BLaER1 (cell line): ENCODE data around the gene SLC6A12.
"Not testable (repeated sequence)": the region's sequence is repeated elsewhere in the genome, so short reads cannot be mapped to it uniquely, and the experiment has no call there.

Source experiments
- H3K27ac ChIP-seq: shearing (Covaris generic); formaldehyde crosslinking; 2 replicates; pipeline ENCODE4 v1.8.1; 2022
- H3K27me3 ChIP-seq: shearing (Covaris generic); formaldehyde crosslinking; 2 replicates; pipeline ENCODE4 v1.8.1; 2022
- H3K36me3 ChIP-seq: shearing (Covaris generic); formaldehyde crosslinking; 2 replicates; pipeline ENCODE4 v1.8.1; 2022
- H3K4me1 ChIP-seq: shearing (Covaris generic); formaldehyde crosslinking; 2 replicates; pipeline ENCODE4 v1.8.1; 2022
- H3K4me2 ChIP-seq: shearing (Covaris generic); formaldehyde crosslinking; 2 replicates; pipeline ENCODE4 v1.8.1; 2022
- H3K4me3 ChIP-seq: shearing (Covaris generic); formaldehyde crosslinking; 2 replicates; pipeline ENCODE4 v1.8.1; 2022
- H3K9ac ChIP-seq: shearing (Covaris generic); formaldehyde crosslinking; 2 replicates; pipeline ENCODE4 v1.8.1; 2022
- H3K9me3 ChIP-seq: shearing (Covaris generic); formaldehyde crosslinking; 2 replicates; pipeline ENCODE4 v1.8.1; 2022
- H4K20me1 ChIP-seq: shearing (Covaris generic); formaldehyde crosslinking; 2 replicates; pipeline ENCODE4 v1.8.1; 2022
- Cebpa-rat ChIP-seq: shearing (Covaris generic); IDR thresholded peaks from 2 replicates; pipeline ENCODE4 v1.8.1; 2022

SLC6A12 gene

GRCh38 chr12:190881-191280 is 23.1 kb downstream of the SLC6A12 start:
- no peak overlapping the region for H3K4me3 ChIP-seq
- TF ChIP-seq Cebpa-rat = no peak
- H3K9ac ChIP-seq = no peak overlapping the region
- no peak overlapping the region for H3K4me2 ChIP-seq
- H3K4me1 ChIP-seq = no peaks in the 10 kb centered on the region
- no peaks in the 10 kb centered on the region for H4K20me1 ChIP-seq
- no peaks in the 10 kb centered on the region for H3K27me3 ChIP-seq
- H3K36me3 ChIP-seq = no peaks in the 10 kb centered on the region
- no peak overlapping the region for H3K27ac ChIP-seq
- peaks cover 10% of the 10 kb centered on the region; the same call in 1 of the 2 replicates for H3K9me3 ChIP-seq

GRCh38 chr12:189622-189962 is 24.4 kb downstream of the SLC6A12 start:
- H3K27ac ChIP-seq = no peak overlapping the region
- no peak for TF ChIP-seq Cebpa-rat
- no peaks in the 10 kb centered on the region for H3K36me3 ChIP-seq
- H3K4me2 ChIP-seq = no peak overlapping the region
- no peaks in the 10 kb centered on the region for H3K27me3 ChIP-seq
- H3K4me3 ChIP-seq = no peak overlapping the region
- H3K9ac ChIP-seq = no peak overlapping the region
- no peaks in the 10 kb centered on the region for H4K20me1 ChIP-seq
- peaks cover 10% of the 10 kb centered on the region; the same call in 1 of the 2 replicates for H3K9me3 ChIP-seq
- no peaks in the 10 kb centered on the region for H3K4me1 ChIP-seq

DNA sequence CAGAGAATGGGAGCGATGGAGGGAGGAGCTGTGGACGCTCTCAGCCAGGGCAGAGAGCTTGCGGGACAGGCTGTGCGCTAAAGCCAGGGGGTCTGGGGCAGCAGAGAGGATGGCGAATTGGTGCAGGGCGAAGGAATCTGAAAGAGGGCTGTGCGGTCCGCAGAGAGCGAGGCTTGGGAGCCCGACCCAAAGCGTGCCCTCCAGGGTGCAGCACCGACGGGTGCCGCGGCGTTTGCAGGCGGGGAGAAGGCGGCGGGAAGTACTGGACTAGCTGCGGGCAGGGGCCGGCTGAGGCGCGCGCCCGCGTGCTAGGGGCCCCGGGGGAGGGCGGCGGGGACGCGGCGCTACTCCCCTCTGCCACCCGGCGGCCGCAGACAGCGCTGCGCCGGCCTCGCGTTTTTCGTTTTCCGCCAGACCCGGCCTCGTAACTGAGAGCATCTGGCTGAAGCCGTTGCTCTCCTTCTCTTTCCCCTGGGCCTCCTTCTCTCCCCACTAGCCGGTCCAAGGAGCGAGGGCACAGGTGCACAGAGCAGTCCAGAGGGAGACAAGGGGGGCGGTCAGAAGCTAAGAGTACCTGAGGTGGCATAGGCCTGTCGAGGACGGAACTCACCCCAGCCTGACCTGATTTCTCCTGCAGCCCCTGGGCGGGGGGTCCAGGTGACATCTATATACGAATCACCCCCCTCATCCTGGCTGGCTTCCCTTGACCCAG is 24.9 kb downstream of the SLC6A12 start:
- Histone ChIP-seq H4K20me1 (no peaks in the 10 kb centered on the region), H3K27me3 (no peaks in the 10 kb centered on the region), H3K9me3 (peaks cover 10% of the 10 kb centered on the region; the same call in 1 of the 2 replicates), H3K9ac (no peak overlapping the region), H3K27ac (no peak overlapping the region), H3K4me3 (no peak overlapping the region), H3K4me2 (peak overlapping the region; percentile 30; the same call in 1 of the 2 replicates), H3K36me3 (no peaks in the 10 kb centered on the region), H3K4me1 (no peaks in the 10 kb centered on the region)
- no peak for TF ChIP-seq Cebpa-rat

- H3K36me3 ChIP-seq, H4K20me1 ChIP-seq, H3K27ac ChIP-seq, H3K4me3 ChIP-seq, H3K9me3 ChIP-seq, H3K4me2 ChIP-seq, H3K9ac ChIP-seq, H3K4me1 ChIP-seq, H3K27me3 ChIP-seq: not testable (repeated sequence)
Observed at GRCh38 chr12:187986-188909, 25.7 kb downstream of the SLC6A12 start.

DNA sequence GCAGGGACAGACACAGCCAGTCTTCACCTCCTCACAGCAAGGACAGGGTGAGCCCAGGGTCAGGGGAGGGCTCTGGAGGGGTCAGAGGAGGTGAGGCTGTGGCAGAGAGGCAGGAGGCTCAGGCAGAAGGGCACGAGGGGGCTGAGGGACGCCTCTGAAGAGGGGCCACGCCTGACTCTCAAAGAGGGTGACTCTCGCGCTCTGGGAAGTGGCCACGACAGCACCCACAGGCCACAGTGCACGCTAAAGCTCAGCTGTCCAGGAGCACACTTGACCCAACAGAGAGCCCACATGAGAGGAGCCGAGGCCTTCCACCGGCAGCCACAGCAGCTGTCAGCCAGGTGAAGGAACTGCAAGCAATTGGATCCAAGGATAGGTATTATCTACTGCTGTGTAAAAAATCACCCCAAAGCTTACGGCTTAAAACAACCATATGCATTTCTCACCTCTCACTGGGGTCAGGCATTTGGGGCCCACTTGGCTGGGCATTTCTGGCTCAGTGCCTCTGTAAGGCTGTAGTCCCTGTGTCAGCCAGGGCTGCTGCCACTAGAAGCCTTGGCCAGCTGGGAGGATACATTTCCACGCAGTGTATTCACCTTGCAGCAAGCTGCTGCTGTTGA is 27.8 kb downstream of the SLC6A12 start:
- no peak overlapping the region for H3K27ac ChIP-seq
- no peak overlapping the region for H3K9ac ChIP-seq
- TF ChIP-seq Cebpa-rat = no peak
- H3K4me1 ChIP-seq = 0 out of 2 replicates have a peak, but pooled peaks cover 8% of the 10 kb centered on the region
- H3K27me3 ChIP-seq = no peaks in the 10 kb centered on the region
- no peaks in the 10 kb centered on the region for H3K36me3 ChIP-seq
- H3K9me3 ChIP-seq = peaks cover 10% of the 10 kb centered on the region; the same call in 1 of the 2 replicates
- H3K4me2 ChIP-seq = no peak overlapping the region
- H4K20me1 ChIP-seq = no peaks in the 10 kb centered on the region
- H3K4me3 ChIP-seq = no peak overlapping the region

DNA sequence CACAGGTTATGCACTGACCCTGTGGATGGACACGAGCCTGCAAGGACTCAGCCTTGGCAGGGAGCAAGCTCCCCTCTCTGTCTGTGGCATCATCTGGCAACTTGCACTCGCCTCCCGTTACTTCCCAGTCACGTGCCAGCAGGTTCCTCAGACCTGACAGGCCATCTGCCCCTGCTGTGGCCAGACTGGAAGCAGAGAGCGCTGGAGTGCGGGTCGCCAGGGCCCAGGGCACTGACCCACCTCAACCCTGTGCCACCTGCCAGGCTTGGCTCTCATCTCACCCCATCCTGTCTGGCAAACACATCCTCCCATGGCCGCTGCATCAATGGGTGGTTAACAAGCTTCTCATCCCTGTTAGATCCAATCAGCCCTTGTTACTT is 28.4 kb downstream of the SLC6A12 start:
- Histone ChIP-seq H3K4me3 (no peak overlapping the region), H3K9ac (no peak overlapping the region), H3K27me3 (no peaks in the 10 kb centered on the region)

DNA sequence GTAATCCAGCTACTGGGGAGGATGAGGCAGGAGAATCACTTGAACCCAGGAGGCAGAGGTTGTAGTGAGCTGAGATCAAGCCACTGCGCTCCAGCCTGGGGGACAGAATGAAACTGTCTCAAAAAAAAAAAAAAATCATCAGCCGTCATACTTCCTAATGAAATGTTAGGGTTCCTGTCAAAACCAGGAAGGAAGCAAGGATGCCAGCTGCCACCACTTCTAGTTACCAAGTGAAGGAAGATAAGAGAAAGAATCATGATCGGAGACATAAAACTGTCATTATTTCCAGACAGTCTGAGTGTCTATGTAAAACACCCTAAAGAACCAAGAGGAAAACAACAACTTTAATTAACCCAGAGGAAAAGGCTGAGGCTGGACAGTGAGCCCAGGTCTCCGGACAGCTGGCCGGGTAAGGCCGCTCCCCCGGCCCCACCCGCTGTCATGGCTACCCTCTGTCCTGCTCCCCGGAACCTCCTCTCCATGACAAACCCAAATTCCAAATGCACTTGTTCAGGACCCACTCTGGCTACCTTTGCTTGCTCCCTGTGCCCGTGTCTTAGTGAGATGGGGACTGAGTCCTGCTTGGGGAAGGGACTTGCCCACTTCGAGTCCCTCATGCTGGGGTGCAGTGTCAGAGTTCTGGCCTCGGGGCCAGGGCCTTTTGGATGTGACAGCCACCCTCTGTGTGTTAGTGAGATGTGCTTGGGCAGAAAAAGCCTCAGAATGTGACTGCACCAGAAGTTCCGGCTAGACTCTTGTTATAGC is 29.0 kb downstream of the SLC6A12 start:
- Histone ChIP-seq H3K4me3 (no peak overlapping the region), H3K9ac (no peak overlapping the region), H3K27ac (no peak overlapping the region), H3K27me3 (no peaks in the 10 kb centered on the region), H3K4me2 (no peak overlapping the region), H3K36me3 (no peaks in the 10 kb centered on the region), H3K9me3 (peaks cover 10% of the 10 kb centered on the region; the same call in 1 of the 2 replicates), H3K4me1 (peaks cover 16% of the 10 kb centered on the region), H4K20me1 (no peaks in the 10 kb centered on the region)
- TF ChIP-seq Cebpa-rat = no peak

More for the DNA sequence above, 28.4 kb downstream of the SLC6A12 start:
- H3K9me3 ChIP-seq = peaks cover 10% of the 10 kb centered on the region; the same call in 1 of the 2 replicates
- H4K20me1 ChIP-seq = no peaks in the 10 kb centered on the region
- no peaks in the 10 kb centered on the region for H3K36me3 ChIP-seq
- H3K4me2 ChIP-seq = no peak overlapping the region
- no peak overlapping the region for H3K27ac ChIP-seq
- peaks cover 13% of the 10 kb centered on the region for H3K4me1 ChIP-seq
- no peak for TF ChIP-seq Cebpa-rat

DNA sequence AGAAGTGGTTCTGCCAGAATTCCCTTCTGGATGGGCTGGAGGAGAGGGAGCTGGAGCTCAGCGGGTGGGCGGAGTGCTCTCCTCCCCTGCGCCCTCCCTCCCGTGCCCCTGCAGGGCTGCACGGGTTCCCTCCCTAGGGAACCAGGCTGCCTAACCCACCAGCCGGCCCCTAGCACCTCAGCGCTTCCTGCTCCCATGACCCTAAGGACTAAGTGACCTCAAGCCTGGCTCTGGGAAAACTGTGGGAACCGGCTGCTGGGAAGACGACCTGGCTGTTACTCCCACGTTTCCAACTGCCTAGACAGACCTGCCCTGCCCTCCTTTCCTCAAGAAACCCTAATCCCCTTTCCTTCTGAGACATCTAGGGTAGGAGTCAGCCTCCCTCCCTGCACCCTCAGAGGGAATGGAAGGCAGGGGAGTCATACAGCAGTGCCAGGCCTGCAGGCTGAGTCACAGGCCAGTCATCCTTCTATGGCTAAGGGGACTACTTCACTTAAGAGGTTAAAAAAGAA is 31.5 kb downstream of the SLC6A12 start:
- TF ChIP-seq Cebpa-rat = no peak
- no peak overlapping the region for H3K9ac ChIP-seq
- no peaks in the 10 kb centered on the region for H3K27me3 ChIP-seq
- H3K4me2 ChIP-seq = no peak overlapping the region
- no peaks in the 10 kb centered on the region for H3K36me3 ChIP-seq
- no peaks in the 10 kb centered on the region for H3K9me3 ChIP-seq
- peaks cover 16% of the 10 kb centered on the region for H3K4me1 ChIP-seq
- no peaks in the 10 kb centered on the region for H4K20me1 ChIP-seq
- no peak overlapping the region for H3K27ac ChIP-seq
- H3K4me3 ChIP-seq = no peak overlapping the region

GRCh38 chr12:181921-182320 is 32.0 kb downstream of the SLC6A12 start:
- TF ChIP-seq Cebpa-rat = no peak
- H3K27ac ChIP-seq = no peak overlapping the region
- H3K4me1 ChIP-seq = peaks cover 18% of the 10 kb centered on the region
- H3K9me3 ChIP-seq = no peaks in the 10 kb centered on the region
- H3K4me3 ChIP-seq = no peak overlapping the region
- no peaks in the 10 kb centered on the region for H3K36me3 ChIP-seq
- no peaks in the 10 kb centered on the region for H3K27me3 ChIP-seq
- H3K4me2 ChIP-seq = no peak overlapping the region
- no peak overlapping the region for H3K9ac ChIP-seq
- H4K20me1 ChIP-seq = no peaks in the 10 kb centered on the region
